Cerebellar nuclear complex (tissue), 1 donor: Measurements from ENCODE around the gene GHDC.
"Not testable (repeated sequence)": the region's sequence is repeated elsewhere in the genome, so short reads cannot be mapped to it uniquely, and the experiment has no call there.

Source experiments
- DNase-seq, 2 experiments: peaks; one replicate each; lab custom pipeline; 2025; lab: John Stamatoyannopoulos, UW

GHDC gene, protein sequence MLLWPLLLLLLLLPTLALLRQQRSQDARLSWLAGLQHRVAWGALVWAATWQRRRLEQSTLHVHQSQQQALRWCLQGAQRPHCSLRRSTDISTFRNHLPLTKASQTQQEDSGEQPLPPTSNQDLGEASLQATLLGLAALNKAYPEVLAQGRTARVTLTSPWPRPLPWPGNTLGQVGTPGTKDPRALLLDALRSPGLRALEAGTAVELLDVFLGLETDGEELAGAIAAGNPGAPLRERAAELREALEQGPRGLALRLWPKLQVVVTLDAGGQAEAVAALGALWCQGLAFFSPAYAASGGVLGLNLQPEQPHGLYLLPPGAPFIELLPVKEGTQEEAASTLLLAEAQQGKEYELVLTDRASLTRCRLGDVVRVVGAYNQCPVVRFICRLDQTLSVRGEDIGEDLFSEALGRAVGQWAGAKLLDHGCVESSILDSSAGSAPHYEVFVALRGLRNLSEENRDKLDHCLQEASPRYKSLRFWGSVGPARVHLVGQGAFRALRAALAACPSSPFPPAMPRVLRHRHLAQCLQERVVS

DNA sequence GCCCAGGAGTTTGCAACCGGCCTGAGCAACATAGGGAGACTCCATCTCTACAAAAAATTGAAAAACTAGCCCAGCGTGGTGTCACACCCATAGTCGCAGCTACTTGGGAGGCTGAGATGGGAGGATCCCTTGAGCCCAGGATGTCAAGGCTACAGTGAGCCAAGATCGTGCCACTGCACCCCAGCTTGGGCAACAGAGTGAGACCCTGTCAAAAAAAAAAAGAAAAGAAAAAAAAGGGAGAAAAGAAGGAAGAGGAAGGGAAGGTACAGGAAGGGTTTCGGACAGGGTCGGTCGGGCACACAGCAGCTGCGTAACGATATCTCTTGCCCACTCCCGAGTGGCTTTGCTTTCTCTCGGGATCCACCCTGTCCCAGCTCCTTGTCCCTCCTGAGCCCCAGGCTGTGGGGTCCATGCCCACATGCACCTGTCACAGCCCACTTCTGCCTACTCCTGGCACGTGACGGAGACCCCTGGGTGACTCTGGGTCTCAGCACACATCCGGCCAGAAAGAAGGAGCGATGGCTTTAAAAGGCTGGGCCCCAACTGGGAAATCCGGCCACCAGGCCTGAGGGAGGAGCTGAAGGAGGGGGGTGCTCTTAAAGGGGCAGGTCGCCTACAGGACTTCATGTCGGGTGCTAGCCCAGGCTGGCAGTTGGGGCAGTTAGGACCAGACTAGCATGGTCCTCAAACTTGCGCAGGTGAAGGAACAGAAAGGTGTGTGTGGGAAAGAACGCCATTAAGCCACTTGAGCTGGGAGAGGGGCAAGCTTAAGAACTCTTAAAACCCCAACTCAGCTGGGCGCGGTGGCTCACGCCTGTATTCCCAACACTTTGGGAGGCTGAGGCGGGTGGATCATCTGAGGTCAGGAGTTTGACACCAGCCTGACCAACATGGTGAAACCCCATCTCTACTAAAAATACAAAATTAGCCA, at the start of gene GHDC:
TSS of gene GHDC (minus strand) at position 526 of the 931 bp plus-strand sequence. CDS start 913 bp downstream, outside the sequence.
- DNase-seq = peak; percentile 55 to 71

DNA sequence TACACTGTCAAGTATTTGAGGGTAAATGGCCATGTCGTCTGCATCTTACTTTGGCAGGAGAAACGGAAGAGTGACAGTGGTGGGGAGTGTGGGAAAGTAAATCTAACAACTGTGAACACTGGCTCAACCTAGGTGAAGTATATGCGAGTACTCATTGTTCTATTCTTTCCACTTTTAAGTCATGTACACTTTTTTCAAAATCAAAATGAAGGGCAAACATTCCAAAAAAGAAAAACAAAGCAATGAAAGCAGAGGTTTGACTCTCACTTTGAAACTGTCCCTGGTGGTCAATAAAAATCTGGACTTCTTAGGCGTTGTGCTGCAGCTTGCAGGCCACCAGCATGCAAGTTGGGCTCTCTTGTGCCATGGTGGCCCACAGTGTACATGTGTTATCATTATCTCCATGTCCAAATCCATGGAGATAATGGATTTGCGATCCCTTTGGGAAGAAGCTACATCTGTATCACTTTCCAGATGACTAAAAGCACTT, 49.2 kb upstream of the GHDC start:
- no peak for DNase-seq

DNA sequence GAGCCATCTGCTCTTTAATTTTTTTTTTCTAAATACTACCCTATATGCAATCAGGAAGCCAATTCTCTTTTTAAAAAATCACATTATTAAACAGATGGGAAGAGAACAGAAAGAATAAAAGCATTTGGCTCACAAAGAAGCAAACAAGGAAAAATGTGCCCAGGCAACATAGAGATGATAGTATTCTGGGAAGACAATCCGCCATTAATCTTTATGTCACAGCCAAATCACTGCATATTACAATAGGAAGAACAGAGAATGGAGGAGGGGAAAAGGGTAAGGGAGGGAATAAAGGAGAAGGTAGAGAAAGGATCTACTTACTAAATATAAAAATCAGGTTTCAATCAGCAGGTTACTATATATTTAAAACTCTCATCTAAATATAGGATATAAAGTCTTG, 47.6 kb upstream of the GHDC start:
- no peak for DNase-seq

DNA sequence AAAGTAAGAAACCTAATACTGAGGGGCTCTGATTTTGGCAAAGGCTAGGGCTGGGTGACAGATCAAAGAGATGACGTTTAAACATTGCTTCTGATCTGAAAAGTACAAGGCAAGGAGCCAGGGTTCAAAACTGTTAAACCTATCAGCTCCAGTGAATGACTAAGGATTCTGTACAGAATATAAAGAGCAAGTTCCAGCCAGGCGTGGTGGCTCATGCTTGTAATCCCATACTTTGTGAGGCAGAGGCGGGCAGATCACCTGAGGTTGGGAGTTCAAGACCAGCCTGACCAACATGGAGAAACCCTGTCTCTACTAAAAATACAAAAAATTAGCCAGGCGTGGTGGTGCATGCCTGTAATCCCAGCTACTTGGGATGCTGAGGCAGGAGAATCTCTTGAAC, 46.6 kb upstream of the GHDC start:
- DNase-seq = not testable (repeated sequence)

DNA sequence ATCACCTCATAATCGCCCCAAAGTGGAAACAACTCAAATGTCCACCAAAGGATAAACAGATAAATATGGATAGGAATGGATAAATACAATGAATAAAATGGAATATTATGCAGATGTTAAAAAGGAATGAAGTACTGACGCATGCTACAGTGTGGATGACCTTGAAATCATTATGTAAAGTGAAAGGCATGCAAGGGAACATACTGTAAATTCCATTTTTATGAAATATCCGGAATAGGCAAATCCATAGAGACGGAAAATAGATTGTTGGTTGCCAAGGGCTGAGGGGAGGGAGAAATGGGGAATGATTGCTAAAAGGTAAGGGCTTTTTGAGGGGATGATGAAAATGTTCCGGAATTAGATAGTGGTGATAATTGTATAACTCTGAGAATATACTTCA, 45.9 kb upstream of the GHDC start:
- DNase-seq = no peak

DNA sequence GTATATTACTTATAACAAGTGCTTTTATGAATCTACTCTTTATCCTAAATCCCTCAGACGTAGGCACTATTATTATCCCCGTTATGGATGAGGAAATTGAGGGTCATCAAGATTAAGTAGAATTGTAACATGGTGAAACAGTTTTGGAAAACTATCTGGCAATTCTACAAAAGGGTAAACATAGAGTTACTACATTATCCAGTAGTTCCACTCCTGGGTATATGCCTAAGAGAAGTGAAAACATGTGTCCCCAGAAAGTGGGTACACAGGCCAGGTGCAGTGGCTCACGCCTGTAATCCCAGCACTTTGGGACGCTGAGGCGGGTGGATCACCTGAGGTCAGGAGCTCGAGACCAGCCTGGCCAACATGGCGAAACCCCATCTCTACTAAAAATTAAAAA, 45.3 kb upstream of the GHDC start:
- not testable (repeated sequence) for DNase-seq

DNA sequence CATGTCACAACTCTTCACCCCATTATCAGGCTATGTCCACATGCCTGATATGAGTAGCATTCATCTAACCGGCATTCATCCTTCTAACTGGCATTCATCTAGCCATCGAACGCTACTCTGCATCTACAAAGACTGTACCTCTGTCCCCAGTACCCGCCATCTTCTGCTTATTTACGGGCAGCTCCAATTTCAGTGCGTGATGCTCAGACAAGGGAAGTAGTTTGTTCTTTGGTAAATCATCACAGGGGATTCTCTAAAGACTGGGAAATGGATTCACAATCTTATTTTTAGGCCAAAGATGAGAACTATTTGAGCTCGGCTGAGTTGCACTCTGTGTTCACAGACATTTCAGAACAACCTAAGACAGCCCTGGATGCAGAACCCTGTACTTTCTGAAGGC, 42.5 kb upstream of the GHDC start:
- no peak for DNase-seq

DNA sequence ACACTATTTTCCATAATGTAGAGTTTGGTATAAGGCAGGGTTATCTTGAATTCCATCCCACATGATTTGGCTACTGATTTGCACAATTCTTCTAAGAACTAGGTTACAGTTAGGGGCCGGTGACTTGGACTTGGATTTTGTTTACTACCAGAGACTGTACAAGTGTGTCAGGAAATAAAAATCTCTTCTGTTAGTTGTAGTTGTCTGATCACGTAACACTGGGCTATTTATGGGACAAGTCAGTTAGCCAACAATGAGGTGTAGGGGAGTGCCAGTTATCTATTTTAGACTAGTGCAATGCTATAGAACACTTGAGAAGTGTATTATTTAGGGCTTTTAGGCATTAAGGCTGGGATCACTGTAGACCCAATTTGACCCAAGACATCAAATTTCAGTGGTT, 39.7 kb upstream of the GHDC start:
- no peak for DNase-seq

DNA sequence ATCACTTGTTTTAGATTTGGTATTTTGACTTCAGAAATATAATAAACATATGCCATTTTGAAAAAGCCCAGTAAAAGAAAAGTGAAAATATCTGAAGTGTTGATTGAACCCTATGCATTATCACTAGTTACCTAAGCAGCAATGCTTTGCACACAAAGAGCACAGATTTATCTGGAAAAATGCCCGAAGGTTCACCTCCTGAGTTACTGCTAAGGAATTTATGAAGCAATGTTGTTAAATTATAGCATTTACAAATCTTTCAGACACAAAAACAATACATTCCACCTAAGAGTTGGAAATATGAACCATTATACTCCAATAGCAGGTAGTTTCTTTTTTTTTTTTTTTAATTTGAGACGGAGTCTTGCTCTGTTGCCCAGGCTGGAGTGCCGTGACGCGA, 38.9 kb upstream of the GHDC start:
- DNase-seq = no peak

DNA sequence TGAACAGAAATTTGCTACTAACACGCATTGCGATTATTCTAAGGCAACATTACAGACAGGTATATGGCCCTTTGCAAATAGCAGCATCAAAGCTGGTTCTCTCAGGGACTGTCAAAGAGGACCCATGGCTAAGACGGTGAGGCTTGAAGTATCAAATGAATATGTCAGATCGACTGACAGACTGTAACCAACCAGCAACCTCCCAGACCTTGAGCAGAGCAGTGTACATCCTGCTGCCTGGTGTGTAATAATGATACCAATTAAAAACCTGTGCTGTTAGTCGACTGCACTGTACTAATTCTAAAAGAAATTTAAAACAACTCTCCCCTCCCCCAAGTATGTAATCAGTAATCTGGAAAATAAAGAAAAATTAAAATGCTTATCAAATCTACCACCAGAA, 35.9 kb upstream of the GHDC start:
- DNase-seq = no peak

DNA sequence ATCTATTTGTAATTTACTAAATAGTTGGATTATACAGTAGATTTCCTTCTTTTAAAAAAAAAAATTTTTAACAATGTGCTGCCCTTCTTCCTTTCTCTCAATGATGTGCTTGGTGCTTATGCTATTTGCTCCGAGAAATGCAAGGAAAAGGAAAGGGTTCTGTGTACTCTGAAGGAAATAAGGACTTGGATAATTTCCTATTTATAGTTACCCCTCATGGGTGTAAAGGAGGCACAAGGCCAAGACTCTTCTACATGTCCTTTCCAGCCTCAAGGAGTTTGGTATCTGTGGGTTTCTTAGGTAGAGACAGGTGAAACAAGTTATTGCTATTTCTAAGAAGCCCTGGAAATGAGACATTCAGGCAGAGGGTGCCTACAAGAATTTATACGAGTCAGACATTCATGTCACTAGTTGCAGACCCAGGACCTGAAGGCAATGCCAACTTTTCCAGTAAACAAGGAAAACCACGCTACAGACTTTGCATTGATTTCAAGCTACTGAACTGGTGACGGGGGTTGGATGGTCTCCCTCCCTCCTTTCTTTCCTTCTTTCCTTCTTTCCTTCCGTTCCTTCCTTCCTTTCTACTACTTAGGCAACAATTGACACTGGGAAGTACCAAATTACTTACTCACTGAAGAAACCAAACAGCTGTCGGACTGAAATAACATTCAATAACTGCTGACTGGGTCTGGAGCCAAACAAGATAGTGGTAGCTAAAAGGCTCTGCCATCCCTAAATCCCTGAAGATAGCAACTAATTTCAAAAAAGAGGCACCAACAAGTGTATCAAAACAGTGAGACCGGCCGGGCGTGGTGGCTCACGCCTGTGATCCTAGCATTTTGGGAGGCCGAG, 33.8 kb upstream of the GHDC start:
- DNase-seq = no peak

DNA sequence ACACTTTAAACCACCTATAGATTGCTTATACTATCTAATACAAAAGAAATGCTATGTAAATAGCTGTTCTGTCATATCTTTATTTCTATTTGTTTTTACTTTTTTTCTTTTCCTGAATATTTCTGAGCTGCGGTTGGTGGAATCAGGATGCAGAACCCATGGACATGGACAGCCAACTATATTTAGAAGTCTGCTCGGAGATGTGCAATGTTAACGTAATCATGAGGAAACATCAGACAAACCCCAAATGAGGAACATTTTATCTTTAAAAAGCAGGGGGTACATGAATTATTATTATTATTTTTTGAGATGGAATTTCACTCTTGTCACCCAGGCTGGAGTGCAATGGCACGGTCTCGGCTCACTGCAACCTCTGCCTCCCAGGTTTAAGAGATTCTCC, 31.4 kb upstream of the GHDC start:
- no peak for DNase-seq

DNA sequence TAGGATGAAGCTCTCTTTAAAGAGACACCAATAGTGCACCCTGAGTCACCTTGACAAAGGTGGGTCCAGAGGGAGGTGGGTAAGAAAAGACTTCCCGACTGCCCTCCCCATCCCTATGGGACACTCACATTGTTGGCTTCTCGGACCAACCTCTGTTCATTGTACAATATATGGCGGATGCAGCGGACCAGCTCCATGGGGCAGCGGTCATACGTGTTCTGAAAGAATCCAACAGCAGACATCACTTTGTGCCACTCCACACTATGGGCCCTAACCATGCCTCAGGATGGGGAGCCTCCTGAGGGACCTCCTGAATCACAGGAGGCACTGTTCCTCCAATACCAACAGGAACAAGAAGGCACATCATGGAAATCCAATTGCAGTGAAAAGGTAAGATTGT, 30.4 kb upstream of the GHDC start:
- DNase-seq = no peak

DNA sequence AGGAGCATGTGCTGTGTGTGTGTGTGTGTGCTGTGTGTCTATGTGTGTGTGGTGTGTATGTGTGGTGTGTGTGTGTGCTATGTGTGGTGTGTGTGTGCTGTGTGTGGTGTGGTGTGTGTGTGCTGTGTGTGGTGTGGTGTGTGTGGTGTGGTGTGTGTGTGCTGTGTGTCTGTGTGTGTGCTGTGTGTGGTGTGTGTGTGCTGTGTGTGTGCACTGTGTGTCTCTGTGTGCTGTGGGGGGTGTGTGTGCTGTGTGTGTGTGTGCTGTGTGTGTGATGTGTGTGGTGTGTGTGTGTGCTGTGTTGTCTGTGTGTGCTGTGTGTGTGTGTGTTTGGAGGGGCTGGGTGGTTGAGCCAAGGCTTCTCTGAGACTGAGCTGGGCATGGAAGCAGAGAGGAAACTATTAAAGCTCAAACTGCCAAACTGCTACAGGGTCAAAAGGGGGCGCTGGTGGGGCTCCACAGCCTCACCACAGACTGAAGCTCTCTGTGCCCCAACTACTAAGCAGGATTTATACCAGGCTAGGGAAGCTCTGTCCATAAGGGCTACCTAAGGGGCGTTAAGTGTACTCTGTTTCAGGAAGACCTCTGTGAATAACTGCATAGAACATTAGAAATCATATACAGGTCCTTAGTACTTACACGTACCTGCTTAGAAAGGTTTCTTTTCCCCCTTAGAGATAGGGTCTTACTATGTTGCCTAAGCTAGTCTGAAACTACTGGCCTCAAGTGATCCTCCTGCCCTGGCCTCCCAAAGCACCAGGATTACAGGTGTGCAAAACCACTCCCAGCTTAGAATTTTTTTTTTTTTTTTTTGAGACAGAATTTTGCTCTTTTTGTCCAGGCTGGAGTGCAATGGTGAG, 27.8 kb upstream of the GHDC start:
- DNase-seq = no peak

DNA sequence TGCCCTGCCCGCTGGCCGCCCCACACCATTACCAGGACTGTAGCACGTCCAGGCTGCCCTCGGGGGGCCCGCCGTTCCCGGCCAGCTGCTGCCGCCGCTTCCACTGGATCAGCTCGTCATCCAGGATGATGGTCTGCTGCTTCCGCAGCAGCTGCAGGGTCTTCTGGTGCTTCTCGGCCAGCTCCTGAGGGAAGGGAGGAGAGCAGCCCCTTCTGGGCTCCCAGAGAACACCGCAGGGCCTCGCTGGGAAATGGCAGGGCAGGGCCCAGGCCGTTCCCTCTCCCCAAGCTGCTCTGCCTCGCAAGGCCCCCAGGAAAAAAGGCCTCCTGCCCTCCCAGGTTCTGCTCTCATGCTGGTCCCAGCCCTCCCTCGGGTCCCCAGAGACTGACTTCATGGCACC, 25.0 kb upstream of the GHDC start:
- DNase-seq = not testable (repeated sequence)

DNA sequence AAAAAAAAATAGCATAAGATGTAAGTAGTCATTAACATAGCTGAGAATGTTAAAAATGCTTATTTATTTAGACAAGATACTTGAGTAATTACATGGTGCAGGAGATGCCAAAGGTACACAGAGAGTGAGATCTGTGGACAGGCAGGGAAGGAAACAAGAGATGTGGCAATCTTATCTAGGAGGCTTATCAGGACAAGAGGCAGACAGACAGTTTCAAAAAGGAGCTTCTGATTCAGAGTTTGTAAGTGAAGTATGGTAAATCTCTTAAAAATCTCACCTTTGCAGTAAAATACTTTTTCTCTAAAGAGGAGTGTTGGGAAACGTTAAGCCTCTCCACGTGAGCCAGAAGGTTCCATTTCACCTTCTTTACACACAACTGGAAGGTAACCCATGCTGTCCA, 19.9 kb upstream of the GHDC start:
- DNase-seq = no peak

DNA sequence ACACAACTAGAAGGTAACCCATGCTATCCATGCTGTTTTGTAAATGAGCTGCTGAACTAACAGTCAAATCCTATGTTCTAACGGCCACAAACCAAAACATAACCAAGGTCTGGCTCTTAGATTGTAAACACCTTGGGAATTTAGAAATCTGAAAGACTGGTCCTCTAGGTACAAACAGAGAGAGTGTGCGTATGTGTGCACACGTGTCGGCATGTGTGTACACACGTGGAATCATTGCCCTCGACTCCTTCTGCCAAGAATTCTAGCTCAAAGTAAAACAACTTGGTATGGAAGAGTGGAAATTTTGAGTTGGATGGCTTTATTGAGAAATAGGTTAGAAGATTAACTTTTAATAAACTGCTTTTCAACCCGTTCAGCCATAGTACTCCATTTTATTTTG, 18.1 kb upstream of the GHDC start:
- no peak for DNase-seq

DNA sequence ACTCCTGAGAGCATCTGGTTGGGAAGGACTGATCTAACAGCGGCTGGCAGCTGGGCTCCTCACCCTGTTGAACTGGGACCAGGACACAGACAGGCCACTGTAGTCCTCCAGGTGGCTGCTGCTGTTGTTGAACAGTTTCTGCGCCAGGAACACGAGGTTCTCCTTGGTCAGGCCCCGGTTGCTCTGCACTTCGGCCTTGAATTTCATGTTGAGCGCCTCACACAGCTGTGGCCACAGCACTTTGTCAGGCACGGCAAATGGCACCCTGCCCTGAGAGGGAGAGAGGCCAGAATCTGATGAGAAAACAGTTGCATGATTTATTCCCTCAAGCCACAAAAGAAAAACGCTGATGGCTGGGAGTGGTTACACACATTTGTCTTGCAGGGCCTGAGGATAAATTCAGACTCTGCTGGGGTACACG, 17.6 kb upstream of the GHDC start:
- not testable (repeated sequence) for DNase-seq

DNA sequence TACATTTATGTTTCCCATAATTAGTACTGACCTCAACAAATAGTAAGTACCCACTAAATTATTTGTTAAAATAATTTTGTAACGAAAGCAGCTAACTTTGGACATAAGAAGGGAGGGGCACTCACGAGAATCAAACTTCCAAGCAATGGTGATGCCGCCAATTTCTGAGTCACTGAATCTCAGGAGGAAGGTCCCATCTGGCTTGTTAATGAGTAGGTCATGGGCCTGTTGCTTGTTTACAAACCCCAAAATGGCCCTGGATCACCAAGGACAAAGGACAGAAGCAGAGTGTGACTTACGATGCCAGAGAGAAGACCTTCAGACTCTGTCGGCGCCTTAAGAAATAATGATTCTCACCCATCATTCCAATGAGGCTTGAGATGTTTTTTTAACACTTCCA, 15.8 kb upstream of the GHDC start:
- no peak for DNase-seq

DNA sequence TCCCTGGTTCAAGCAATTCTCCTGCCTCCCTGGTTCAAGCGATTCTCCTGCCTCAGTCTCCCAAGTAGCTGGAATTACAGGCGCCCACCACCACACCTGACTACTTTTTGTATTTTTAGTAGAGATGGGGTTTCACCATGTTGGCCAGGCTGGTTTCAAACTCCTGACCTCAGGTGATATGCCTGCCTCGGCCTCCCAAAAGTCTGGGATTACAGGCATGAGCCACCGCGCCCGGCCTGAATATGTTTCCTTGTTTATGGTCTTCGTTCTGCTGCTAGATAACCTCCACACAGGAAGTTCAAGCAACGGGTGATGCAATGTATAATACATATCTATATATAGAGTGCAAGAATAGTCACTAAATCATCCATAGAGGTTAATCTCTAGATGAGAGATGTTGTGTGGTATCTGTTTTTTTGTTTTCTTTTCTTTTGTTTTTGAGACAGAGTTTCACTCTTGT, 11.9 kb upstream of the GHDC start:
- not testable (repeated sequence) for DNase-seq

DNA sequence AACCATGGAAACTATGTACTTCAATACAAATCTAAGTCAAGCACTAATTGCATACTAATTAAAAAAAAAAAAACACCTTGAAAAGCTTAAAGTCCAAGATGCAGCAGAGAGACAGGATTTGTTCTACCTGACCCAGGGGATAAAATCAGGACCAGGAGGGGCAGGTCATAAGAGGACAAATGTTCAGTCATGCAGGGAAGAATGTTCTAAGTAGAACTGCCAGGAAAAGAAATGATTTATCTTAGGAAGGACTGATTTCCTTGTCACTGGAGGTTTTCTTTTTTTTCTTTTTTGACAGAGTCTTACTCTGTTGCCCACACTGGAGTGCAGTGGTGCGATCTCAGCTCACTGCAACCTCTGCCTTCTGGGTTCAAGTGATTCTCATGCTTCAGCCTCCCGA, 9.1 kb upstream of the GHDC start:
- DNase-seq = no peak
